Stimulated activated CD4-positive, alpha-beta T cell treated with anti-CD3 and anti-CD28 coated beads, Interleukin-1b, Interleukin-23, amount 100 ng/mL, for 48 hours (primary cell): ENCODE results near the gene INSIG1.

Experiments
- DNase-seq: peaks from one replicate; pipeline ENCODE4 v3.0.0-alpha.2; 2020

Gene INSIG1

DNA sequence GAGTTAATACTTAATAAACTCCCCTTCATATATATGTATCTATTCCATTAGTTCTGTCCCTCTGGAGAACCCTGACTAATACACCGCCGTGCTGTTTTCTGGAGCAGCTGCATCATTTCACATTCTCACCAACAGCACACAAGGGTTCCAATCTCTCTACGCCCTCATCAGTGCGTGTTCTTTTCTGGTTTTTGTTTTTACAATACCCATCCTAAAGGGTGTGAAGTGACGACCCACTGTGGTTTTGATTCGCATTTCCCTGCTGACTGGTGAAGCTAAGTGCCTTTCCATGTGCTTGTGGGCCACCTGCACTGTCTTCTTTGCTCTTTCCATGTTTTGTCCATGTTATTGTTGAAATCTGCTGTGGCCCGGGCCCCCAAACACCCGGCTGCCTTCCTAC is 11.0 kb upstream of the INSIG1 start:
- no peak for DNase-seq

GRCh38 chr7:155287284-155287935 is 10.3 kb upstream of the INSIG1 start:
- DNase-seq, result no peak

DNA sequence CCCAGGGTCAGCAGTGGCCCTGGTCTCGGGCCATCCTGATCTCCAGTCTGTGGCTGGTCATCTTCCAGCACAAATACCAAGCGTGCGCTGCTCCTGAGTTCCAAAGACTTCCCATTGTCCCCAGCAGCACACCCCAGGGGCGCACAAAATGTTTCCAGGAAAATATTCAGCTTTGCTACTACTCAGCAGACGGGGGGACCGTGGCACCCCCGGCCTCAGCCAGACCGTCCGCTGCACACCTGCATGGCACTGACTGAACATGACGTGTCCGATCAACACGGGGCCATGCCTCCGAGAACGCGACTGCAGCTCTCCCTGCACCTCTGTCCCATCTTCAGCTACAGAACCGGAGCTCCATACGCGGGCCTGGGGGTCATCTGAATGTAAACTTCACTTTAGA is 9.6 kb upstream of the INSIG1 start:
- DNase-seq, result no peak

DNA sequence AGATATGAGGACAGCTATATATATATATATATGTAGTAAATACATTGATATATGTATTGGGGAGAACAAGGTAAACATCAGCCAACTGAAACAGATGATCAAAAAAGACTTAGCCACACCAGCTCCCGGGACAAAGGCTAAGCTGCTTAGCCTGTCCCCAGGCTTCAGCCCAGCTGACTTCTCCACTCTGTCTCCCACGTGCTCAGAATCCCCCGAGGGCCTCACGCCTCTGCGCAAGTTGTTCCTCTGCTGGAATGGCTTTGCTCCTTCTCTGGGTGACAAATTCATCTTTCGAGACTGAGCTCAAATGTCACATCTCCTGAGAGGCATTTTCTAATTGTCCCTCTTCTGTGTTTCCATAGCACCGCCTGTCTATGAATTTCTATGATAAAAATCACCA is 8.6 kb upstream of the INSIG1 start:
- no peak for DNase-seq

DNA sequence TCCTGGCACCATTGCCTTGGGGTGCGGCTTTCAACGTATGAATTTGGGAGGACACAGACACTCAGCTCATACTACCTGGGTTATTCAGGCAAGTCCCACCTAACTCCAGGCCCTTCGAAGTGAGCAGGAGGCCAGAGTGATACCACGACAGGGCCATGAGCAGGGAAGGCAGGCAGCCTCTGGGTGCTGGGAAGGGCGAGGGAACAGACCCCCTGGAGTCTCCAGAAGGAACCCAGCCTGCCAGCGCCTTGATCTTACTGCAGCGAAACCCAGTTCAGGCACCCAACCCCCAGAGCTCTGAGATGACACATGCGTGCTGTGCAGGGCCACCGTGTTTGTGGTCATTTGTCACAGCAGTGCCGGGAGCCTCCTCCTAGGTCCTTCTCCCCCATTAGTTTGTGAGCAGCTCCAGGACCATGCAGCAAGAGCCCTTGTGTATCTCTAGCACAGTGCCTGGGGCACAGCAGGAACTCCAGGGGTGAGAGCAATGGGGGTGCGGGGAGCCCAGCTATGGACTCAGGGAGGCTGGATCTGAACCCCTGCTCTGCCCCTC is 7.7 kb upstream of the INSIG1 start:
- no peak for DNase-seq

- DNase-seq, result peak; percentile 35
Observed at GRCh38 chr7:155291045-155291530, 6.6 kb upstream of the INSIG1 start.

DNA sequence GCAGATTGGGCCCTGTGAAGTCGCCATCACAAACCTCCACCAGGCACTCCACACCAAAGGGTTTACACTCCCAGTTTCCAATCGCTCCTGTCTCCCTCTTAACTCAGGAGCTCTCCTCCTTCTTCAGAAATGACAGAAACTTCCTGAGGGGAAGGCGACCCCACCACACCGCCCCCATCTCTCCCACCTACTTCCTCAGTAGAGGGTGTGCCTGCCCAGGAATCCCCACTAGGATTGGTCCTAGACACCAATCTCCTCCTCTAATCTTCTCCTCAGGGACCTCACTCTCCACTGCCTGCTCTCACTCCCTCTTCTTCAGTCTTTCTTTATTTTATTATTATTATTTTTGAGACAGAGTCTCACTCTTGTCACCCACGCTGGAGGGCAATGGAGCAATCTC is 5.9 kb upstream of the INSIG1 start:
- DNase-seq, result no peak

- DNase-seq, result no peak
Observed at GRCh38 chr7:155292680-155293226, 4.9 kb upstream of the INSIG1 start.

- no peak for DNase-seq
Observed at GRCh38 chr7:155293721-155294510, 3.8 kb upstream of the INSIG1 start.

DNA sequence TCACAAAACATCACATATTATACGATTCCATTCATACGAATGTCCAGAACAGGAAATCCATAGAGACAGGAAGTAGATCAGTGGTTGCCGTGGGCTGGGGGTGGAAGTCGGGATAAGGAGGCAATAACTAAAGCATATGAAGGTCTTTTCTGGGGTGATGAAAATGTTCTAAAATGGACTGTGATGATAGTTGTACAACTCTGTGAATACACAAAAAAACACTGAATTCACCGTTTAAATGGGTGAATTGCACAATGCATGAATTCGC is 3.2 kb upstream of the INSIG1 start:
- no peak for DNase-seq

- no peak for DNase-seq
Observed at GRCh38 chr7:155295511-155295910, 2.2 kb upstream of the INSIG1 start.

DNA sequence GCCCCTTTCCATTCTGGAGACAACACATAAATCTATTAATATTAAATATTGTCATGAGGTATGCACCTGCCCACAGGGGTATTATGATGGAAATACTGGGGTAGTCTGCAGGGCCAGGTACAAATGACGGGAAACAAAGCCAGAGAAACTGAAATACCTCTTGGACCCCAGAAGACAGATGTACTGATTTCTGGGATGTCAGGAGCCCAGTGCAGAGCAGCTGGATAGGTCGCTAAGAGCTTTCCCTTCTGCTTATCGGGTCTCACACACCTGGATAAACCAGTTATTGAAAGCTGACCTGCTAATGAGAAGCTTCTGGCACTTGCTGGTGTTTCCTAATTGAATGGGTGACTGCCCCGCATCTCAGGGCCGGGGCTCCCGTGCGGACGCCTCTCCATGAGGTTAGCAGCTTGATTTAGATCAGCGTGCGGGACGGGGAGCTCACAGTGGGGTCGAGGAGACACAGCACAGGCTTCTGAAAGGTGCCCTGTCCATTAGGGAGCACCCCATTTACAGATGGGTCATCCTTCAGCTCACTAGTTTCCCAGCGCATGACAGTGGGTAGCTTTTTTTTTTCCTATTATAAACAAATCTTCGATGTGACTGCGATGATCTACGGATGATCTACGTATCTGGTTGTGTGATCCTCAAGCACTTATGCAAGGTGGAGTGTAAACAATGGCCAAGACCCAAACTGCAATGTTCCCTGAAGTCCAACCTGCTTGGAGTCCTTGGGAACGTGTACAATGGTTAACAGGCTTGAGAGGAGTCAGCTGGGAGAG is 1.5 kb upstream of the INSIG1 start:
- no peak for DNase-seq

- peak; percentile 88 for DNase-seq
Observed at GRCh38 chr7:155296788-155297516, 726 bp upstream of the INSIG1 start.

GRCh38 chr7:155298288-155298833 is 683 bp downstream of the INSIG1 start:
- peak; percentile 22 for DNase-seq

DNA sequence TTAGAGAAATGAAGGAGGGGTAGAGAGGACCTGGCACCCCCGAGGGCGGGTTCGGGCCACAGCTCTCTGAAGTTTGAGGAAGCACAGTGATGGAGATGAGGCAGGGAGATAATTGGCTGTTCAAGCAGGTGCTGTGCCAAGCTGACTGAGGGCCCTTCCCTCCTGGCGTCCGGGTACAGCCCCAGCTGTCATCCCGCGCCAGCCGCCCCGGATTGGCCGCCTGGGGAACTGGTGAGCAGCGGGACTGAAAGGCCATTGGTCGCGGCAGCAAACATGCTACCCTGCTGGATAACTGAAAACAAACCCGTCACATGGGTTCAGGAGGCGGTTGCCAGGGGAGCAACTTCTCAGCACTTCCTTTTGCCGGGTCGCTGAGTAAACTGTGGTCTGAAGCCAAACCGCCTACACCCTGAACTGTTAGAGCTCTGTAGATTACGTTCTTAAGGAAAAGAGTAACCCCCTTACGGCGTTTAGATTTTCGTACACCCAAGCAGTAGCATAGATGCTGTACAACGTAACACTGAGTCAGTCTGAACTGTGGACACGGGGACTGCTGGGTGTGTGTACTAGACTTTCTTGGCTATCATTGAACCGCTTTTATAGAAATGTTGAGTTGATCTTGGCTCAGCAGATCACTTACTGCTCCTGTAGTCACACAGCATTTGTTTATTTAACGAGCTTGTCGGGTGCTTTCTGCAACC is 1.3 kb downstream of the INSIG1 start:
- DNase-seq, result peak; percentile 98

DNA sequence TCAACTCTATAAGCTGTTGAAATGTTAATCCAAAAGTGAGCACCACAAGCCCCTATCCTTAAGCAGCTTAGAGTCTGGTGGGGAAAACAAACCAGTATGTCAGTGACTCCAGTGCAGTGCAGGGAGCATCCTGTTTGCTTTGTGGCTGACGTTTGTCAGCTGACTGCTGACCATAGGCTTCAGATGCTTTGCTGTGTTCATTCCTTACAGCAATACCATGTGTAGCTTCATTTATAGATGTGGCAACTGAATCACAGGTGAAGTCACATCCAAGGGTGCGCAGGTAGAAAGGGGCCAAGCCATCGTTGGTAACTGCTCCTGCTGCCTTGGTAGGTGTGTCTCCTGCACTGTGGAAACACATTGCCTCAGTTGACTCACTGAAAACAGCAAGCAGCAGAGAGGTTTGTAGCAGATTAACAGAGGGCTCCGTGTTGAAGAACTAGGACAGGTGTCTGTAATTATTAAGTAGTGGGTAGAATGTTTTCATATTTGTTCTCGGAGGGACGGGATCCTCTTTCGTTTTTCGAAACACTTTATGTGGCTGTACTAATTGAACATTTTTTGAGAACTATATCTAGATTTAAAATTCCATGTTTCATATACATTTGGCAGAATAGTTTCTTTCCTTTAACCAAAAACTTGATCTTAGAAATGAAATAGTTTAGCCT is 2.0 kb downstream of the INSIG1 start:
- no peak for DNase-seq

GRCh38 chr7:155300641-155301452 is 3.2 kb downstream of the INSIG1 start:
- no peak for DNase-seq

- DNase-seq, result no peak
Observed at GRCh38 chr7:155303039-155303593, 5.4 kb downstream of the INSIG1 start.

- DNase-seq, result no peak
Observed at GRCh38 chr7:155303897-155304296, 6.2 kb downstream of the INSIG1 start.
